OCI-M2 (cell line): ENCODE data around the gene ENAH.

ENCODE experiments used
- DNase-seq: peaks from one replicate; lab custom pipeline; 2025; ENCODE audit not compliant: unreplicated experiment; lab: John Stamatoyannopoulos, UW

The ENAH gene

DNA sequence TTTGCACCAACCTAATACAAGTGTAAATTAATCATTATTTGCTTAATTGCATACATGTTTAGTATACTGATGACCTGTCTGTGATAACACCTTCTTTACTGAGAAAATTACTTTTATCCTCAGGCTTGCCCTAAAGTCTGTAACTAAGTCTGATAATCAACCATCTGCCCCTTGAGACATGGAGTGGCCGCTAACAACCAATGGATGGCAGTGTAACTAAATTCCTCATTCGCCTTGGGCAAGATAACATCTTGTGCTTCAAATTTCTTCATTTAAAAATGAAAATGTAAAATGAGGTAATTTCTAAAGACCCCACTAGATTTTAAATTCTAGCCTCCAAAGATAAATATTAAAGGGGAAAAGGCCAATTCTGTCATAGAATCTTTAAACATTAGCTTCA is 85.1 kb downstream of the ENAH start:
- no peak for DNase-seq

DNA sequence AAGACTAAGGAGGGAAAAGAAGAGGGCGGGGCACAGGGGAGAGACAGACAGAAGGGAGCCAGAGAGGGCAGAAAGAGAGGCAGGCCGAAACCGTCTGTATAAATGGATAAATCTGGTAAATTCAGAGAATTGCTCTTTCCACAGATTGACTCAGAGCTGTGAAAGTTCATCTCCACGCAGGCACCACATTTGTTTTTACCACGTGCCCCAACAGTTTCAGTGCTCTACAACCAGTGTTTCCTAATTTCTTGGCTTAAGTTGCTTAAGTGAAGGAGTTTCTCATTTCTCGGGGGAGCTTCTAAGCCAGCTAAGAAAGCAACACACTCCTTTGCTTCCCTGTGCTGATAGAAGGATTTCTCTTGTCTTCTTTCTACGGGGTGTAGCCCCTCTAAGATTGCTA is 87.1 kb downstream of the ENAH start:
- DNase-seq, result no peak

DNA sequence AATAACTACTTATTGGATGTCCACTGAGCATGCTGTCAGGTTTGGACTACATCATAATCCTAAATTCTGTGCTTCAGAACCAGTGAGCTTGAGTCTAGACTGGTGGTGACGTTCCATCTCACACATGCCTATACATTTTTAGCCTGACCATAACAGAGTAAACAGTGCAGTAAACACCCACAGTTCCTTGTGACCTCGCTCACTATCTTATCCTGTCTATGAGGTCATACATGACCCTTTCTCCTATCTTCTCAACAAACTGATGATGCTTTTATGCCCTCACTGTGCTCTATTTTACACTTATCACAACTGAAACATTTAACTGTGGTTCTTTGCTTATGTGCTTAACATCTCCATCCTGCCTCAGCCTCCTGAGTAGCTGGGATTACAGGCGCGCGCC is 91.2 kb downstream of the ENAH start:
- DNase-seq, result no peak

DNA sequence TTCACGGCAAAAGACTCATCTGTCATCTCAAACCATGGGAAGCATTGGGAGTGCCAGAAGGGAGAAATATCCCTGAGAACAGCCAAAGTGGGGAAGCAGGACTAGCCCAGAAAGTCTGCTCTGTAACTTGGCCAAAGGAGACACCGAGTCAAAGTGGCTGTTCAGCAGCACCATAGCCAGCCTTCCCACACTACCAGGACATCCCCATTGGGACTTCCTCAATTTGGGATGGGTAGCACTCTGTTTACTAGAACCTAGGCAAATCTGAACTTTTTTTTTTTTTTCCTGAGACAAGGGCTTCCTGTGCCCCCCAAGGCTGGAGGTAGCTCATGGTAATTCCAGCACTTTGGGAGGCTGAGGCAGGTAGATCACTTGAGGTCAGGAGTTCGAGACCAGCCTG is 93.0 kb downstream of the ENAH start:
- no peak for DNase-seq

DNA sequence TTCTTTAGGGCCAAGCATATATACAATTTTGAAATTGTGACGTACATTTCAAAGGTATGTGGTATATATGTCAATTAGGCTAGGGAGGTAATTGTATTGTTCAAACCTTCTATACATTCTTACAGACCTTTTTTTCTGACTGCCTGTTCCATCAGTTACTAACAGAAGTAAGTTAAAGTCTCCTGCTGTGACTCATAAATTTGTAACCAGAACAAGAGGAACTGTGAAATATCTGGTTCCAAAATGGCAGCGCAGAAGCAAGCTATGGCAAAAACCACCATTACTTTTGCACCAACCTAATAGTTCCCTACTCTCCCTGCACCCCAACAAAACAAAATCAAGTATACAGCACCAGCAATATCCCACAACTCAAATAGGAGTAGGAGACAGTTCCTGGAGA is 93.6 kb downstream of the ENAH start:
- DNase-seq, result no peak

DNA sequence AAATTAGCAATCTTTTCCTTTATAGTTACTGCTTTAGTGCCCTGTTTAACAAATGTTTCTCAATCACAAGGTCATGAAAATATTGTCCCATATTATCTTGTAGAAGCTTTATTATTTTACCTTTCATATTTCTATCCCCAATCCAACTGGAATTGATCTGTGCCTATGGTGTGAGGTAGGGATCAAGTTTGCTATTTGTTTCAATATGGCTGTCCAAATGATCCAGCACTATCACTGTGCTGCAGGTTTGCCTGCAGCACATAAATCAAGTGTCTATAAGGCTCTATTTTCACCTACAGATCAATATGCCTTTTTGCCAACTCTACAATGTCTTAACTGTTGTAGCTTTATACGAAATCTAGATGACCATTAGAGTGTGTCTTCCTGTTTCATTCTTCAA is 96.2 kb downstream of the ENAH start:
- DNase-seq, result no peak

DNA sequence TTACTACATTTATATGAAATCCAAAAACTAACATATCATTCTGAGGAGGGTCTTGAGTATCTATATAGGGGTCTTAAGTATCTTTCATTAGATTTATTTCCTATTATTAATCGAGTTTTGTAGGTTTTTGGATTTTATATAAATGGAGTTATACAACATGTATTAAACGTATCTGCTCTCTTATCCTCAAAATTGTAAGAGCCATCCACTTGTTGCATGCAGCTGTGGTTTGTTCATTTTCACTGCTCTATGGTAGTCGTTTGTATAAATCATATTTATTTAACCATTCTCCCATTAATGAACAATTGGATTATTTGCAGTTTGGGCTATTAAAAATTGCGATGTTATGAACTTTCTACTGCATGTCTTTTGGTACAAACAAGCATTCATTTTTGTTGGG is 97.1 kb downstream of the ENAH start:
- no peak for DNase-seq

DNA sequence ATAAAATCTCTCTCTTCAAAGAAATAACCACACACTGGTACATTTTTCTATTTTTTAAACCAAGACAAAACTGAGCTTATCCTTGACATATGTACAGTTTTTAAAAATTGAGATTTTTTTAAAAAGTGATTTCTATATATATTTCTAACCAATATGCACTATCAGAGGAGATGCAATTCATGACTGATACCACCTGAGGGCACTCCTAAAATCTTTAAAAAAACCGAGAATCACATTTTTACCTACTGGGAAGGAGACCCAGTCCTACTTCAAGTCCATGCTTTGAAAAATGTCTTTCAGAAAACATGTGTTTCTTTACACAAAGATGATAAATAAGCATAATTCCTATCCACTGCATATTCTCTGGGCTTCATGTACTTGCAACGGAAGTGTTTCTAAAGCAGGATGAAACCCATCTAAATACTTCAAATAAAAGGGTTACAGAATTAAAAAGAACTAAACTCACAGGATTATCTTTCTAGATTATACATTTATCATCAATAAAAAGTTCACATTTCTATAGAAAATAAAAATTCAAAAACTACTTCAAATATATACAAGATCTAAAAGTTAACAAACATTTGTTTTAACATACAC is 98.6 kb downstream of the ENAH start:
- no peak for DNase-seq

DNA sequence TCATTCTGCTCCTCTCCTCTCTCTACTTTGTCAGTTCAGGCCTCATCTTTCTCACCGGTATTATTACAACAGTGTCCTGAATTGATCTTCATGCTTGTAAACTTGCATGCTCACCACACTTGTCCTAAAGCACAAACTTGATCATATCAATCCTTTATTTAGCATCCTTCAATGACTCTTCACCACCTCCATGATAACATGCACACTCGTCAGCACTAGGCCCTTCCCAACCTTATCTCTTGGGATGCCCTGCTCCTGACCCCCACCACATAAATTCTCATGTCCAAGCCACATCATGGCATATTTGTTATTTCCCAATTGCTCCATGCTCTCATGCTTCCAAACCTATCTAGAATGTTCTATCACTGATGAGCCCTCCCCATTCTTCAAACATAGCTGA is 103.1 kb downstream of the ENAH start:
- DNase-seq, result no peak

DNA sequence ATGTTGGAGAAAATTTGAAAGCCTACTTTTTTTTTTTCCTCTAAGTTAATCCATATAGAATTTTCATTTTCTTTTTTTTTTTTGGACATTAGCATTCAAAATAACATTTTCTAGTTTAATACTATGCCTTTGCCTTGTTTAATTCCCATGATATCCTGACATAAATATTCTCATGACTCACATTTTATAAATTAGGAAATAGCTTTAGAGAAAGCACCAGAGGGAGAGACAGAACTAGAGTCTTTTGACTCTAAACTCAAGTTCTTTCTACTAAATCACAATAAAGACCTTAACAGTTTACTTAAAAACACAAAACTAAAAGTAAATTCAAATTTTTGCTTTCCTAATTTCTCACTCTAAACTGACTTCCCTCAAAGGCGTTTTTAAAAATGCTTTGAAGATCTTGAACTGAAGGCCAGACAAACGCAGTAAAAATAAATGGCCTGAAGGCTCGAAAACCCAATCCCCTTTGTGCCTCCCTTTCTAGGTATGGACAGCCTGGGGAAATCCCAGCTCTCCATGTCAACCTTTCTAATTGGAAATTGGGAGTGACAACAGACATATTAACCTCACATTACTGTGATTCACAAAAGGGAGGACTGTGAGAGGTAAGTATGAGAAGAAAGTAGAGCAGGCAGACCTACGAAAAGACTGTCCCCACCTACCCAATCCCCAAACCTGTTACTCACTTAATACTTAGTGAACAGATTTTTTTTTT is 104.6 kb downstream of the ENAH start:
- DNase-seq, result no peak

DNA sequence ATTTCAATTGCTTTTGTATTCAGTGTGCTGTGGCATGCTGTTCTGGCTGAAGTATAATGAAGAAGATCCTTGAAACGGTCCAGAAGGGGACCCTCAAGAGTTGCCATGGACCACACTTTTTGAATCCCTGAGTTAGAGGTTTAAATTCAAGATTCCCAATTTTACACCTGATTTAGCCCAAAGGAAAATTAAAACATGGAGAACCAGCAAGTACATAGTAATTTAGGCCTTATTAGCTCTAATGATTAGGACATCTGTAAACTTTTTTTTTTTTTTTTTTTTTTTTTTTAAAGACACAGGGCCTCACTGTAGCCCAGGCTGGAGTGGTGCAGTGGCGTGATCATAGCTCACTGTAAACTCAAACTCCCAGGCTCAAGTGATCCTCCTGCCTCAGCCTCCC is 107.3 kb downstream of the ENAH start:
- no peak for DNase-seq

DNA sequence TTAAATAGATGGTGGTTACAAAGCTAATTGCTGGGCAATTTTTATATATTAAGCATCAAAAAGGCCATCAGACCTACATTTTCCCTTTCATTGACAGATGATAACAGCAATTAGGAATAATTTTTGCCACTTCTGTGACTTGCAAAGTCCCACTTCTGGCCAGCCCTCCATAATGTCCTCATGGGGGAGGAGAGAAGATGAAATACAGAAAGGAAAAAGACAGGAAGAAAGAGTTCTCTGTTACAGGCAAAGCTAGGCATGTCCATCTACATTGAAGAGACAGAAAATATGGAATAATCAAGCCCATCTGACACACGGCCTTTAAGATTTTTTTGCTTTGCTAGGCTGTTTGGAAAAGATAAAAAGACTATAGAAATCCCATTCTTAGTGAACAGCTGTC is 108.0 kb downstream of the ENAH start:
- DNase-seq, result no peak

DNA sequence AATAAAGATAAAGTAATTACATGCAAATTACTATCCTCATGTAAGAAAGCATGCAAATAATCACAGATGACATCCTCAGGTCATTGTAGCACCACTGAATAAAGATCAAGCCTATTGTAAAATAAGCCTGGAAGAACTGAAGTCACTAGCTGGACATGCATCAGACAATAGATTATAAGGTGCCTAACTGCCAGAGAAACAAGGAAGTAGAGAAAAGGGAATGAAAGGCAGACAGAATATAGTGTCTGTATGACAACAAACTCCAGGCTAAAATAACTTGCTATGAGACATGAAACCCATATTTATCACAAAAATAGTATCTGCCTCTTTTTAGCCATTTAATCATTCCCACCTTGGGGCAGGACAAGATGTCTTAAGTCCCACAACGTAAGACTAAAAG is 108.7 kb downstream of the ENAH start:
- DNase-seq, result no peak

DNA sequence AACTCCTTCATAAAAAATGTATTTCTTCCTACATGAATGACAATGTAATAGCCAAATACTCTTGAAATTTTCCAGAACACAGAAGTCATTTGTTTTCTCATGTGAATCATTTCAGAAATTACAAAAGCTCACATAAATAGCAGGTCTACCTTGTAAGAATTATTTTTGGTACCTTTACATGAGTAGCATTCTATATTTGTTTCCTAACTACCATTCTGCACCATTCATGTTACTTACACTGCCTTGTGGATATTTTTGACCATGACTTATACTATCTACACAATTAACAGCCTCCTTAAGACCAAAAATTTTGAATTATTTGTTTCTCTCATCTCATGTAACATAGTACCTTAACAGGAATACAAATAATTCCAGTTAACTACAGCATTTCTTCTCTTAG is 109.6 kb downstream of the ENAH start:
- no peak for DNase-seq

DNA sequence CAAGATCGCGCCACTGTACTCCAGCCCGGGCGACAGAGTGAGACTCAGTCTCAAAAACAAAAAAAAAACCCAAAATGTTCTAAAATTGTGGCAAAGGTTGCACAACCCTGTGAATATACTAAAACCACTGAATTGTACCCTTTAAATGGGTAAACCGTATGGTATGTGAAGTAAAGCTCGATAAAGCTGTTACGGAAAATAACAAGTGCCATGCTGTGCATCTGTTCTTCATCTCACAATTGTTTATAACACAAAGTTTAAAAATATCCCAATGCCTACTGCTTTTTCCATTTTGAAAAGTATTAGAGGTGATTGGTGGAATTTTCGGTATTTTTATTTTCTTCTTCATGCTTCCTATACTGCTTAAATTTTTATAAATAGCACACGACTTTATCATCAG is 111.5 kb downstream of the ENAH start:
- no peak for DNase-seq

DNA sequence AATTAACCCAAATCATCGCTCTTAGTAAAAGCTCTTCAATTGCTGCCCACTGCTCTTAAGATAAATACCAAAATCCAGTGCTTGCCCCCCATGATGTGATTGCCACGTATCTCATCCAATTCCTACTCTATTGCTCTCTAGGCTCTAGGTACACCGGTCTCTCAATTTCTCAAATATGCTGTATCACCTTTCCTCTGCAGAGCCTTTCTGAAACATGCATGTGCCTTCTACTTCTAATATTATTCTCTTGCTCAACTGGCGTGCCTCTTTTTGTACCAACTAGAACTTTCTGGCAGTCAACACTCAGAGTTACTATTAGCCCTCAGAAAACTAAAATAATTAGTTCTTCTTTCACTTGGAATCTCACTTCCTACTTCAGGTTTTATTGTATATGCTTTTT is 113.3 kb downstream of the ENAH start:
- no peak for DNase-seq

DNA sequence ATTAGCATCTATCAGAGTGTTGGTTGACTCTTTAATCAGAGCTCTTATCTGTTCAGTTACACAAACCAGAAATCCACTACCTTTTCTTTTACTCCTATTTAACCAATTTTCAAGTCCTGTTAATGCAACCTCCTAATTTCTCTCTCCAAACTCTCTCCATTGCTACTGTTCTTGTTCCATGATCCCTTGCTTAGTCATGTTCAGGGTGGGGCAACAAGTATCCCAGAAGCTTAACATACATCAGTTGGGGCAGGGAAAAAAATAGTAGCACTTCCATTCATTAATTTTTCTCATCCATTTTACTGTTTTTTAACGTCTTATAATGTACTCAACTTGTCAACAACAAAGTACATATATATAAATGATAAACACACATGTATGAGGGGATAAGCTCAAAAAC is 113.9 kb downstream of the ENAH start:
- DNase-seq, result no peak

DNA sequence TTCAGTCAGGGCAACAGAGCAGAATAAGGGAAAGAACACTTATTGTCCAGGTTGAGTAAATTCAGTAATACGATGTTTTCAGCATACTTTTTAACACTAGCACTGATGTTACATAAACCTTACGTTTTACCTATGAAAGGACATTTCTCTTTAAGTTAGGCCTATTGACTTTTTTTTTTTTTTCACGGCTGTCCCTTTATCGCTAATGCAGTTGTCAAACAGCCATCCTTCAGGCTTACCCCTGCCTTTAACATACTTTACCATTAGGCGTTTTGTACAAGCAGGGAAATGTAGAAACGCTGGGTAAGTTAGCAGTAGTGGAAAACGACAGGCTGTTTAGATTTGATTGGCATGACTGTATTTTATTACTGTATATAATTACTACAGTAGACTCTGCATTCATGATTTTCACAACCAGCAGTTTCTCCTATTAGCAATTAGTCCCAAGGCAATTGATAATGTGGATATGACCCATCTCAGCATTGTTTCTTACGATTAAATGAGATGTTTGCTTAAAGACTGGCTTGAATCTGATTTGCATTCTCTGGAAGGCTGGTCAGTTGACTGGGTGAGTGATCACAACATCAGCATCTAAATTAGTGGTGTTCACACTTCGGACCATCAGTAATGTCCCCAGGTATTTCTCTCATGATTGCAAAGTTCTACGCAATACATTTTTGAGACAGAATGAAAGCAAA is 115.2 kb downstream of the ENAH start:
- no peak for DNase-seq

DNA sequence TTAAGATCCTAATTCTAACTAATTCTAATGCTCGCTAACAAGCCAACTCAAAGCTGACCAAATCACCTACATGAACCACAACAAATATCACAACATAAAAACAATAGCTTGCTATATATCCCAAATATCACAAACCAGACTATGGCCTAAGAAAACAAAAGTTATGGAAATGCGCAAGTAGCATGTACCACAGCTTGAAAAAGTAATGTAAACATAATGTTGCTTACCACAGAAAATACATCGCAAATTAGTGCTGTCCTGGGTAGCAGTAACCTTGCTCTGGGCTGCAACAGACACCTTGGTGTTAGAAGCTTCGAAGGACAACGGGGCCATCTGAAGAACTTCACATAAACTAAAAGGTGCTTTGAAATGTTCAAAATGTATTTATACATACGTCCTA is 117.6 kb downstream of the ENAH start:
- no peak for DNase-seq

DNA sequence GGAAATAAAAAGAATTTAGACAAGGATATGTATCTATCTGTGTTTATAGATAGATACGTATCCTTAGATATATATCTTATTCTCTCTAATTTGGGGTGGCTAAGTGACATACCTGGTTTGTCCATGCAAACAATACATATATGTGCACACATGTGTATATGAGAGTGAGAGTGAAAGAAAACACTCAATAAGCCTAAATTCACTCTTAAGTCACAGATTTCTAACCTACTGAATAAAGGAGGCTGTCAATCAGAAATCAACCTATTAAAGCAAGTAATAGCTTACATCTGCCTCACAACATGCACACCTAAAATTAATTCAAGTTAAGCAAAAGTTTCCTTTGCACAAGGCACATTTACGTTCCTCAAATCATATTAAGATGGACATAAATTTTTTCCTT is 118.2 kb downstream of the ENAH start:
- no peak for DNase-seq

DNA sequence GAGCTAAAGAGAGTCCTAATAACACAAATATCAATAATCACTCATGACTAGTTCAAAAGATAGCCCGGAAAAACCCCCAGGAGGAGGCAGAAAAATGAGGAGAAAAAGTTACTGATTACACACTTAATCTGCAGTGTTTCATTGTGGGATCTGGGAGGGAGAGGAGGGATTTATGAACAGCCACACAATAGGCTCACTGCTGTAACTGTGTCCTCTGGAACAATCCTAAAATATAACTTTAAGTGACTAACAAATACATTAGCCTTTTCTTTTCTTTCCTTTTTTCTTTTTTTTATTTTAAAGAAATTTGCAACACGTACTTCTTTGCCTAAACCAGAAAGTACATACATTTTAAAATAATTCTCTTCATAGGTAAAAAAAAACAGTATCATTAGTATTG is 118.8 kb downstream of the ENAH start:
- DNase-seq, result no peak

DNA sequence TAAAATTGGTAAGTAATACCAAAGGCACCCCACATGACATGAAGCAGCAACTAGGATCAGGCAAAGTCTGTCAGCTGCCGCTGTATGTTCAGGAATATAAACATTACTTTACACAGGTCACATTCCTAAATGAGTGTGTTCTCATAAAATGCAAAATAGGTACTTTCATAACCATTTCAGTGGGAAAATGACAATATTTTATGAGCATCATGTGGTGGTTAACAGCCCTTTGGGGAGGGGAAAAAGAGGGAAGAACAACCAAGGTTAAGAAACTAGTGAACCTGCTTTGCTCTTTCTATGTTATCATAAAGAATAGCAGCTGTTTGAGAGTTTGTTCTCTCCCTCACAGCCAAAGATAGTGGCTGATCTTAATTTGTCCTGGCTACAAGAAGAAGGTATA is 119.7 kb downstream of the ENAH start:
- DNase-seq, result no peak
